Mammary epithelial cell (primary cell): ENCODE results near the gene SUSD2.

Experiments used
- CTCF ChIP-seq, 2 donors: IDR thresholded peaks in 1 of 2; conservative IDR thresholded peaks in 1 of 2; 2 replicates each; pipeline ENCODE4 v1.5.1; 2011 to 2012; ENCODE audit warnings: inconsistent platforms in 2 of 2, low read length in 2 of 2, mild to moderate bottlenecking in 2 of 2, control low read depth in 1 of 2, low read depth in 1 of 2; ENCODE audit not compliant: insufficient read depth in 1 of 2; ENCODE audit errors: extremely low read depth in 1 of 2
- EZH2 ChIP-seq: IDR thresholded peaks from 2 replicates; pipeline ENCODE4 v1.6.1; 2012; ENCODE audit warnings: low read length, inconsistent platforms, borderline replicate concordance

DNA sequence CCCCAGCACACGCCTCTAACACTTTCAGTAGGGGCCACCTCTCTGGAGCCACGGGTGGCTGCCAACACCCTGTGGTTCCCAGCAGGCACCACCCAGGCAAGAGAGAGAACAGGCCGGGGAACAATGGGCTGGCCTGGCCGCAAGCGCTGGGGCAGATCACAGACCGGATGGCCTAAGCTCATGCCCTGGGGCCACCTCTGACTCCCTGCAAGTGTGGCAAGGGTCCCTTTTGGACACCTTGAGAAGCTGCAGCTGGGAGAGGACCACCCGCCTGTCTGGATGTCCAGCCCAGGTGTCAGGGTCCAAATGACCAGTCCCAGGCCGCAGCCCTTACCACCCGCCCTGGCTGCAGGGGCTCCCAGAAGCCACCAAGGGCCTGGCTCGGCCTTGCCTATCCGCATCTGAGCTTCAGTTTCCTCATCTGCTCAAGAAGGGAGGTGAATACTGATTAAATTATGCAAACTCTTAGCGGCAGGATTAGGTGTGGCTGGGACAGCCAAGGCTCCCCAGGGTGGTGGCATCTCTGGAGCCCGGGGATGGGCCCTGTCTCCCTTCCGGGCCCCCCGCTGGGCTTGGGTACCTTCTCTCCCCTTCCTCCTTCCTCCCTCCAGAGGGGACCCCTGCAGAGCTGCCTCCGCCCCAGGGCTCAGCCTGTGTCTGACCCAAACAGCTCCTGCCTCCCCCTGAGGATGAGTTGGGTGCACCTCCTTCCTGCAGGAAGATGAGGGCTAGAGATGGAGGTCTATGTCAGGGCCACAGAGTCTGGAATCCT, 785 bp upstream of the SUSD2 start:
- TF ChIP-seq CTCF (conservative IDR thresholded peaks at IDR 0.05 in 1 of 2, IDR thresholded peaks at IDR 0.05 in 1 of 2; ENCODE audit: extremely low read depth in 1 of 2, insufficient read depth in 1 of 2, low read depth in 1 of 2, low read length in 2 of 2) (no peak), EZH2 (no peak)
